Cardiac muscle cell (in vitro differentiated cells and primary cell): ENCODE data around the gene APEH. TPM values are rescaled to one million over a fixed set of nuclear protein-coding genes. Genes with fewer than 3 reads are reported as not detected.
A peak's percentile ranks its signal among the peaks of the same experiment; 100 is the strongest.

Experiments used
- DNase-seq, 2 donors: peaks; one replicate each; pipeline versions ENCODE4 v3.0.0 to v3.0.0-alpha.2; 2010 to 2017; ENCODE audit warnings: low read depth in 1 of 2, low spot score in 1 of 2
- H3K27ac ChIP-seq: fragments of 200-600 bp; sonication (generic); 2 replicates; pipeline ENCODE4 v1.5.1; 2016
- H3K27me3 ChIP-seq: fragments of 200-600 bp; sonication (generic); 2 replicates; pipeline ENCODE4 v1.6.0; 2016; ENCODE audit warnings: control low read depth
- H3K36me3 ChIP-seq: fragments of 200-600 bp; sonication (generic); 2 replicates; pipeline ENCODE4 v1.5.1; 2016; ENCODE audit warnings: control low read depth
- H3K4me1 ChIP-seq: fragments of 200-600 bp; sonication (generic); 2 replicates; pipeline ENCODE4 v1.8.1; 2017; ENCODE audit warnings: low read depth, mild to moderate bottlenecking, mixed run types
- H3K4me3 ChIP-seq: fragments of 200-600 bp; sonication (generic); 2 replicates; pipeline ENCODE4 v1.5.1; 2016; ENCODE audit warnings: mild to moderate bottlenecking
- H3K9me3 ChIP-seq: fragments of 200-600 bp; sonication (generic); 2 replicates; pipeline ENCODE4 v1.5.1; 2017; ENCODE audit warnings: low read depth, mild to moderate bottlenecking, control low read depth
- CTCF ChIP-seq: IDR thresholded peaks from 2 replicates; pipeline ENCODE4 v1.5.1; 2012; ENCODE audit warnings: low read depth, mild to moderate bottlenecking, low read length
- polyA plus RNA-seq: library from polyadenylated mRNA; unstranded; fragments of >200 nt; fragmentation: Nextera tagmentation; extraction: Ambion mirVana; gene quantifications from 2 replicates; pipeline ENCODE4 v1.2.1, GENCODE V29; 2016
- total RNA-seq: library from RNA; depleted of rRNA; stranded (reverse); fragments of >200 nt; gene quantifications from 2 replicates; pipeline ENCODE4 v1.2.3, GENCODE V29; 2016

The APEH gene
- total and polyA plus RNA-seq, 2 experiments from 2014 or later, result 165 to 216 TPM

- Histone ChIP-seq H3K27me3 (no peaks in the 10 kb centered on the region), H3K4me1 (peaks cover 31% of the 10 kb centered on the region), H3K36me3 (no peaks in the 10 kb centered on the region), H3K4me3 (no peak overlapping the region), H3K27ac (peak overlapping the region; percentile 54), H3K9me3 (no peaks in the 10 kb centered on the region)
- DNase-seq, result no peak
- TF ChIP-seq CTCF, result no peak
Observed at GRCh38 chr3:49650177-49650576, 24.0 kb upstream of the APEH start.

- H3K9me3 ChIP-seq, result no peaks in the 10 kb centered on the region
- H3K27ac ChIP-seq, result no peak overlapping the region
- no peak for TF ChIP-seq CTCF
- DNase-seq, result no peak
- H3K27me3 ChIP-seq, result no peaks in the 10 kb centered on the region
- H3K36me3 ChIP-seq, result no peaks in the 10 kb centered on the region
- H3K4me3 ChIP-seq, result no peak overlapping the region
- H3K4me1 ChIP-seq, result peaks cover 31% of the 10 kb centered on the region
Observed at GRCh38 chr3:49650637-49651036, 23.5 kb upstream of the APEH start.

- no peak overlapping the region for H3K4me3 ChIP-seq
- no peaks in the 10 kb centered on the region for H3K9me3 ChIP-seq
- no peaks in the 10 kb centered on the region for H3K27me3 ChIP-seq
- no peaks in the 10 kb centered on the region for H3K36me3 ChIP-seq
- H3K4me1 ChIP-seq, result peaks cover 30% of the 10 kb centered on the region
- H3K27ac ChIP-seq, result no peak overlapping the region
- no peak for TF ChIP-seq CTCF
- no peak for DNase-seq
Observed at GRCh38 chr3:49652218-49652902, 21.8 kb upstream of the APEH start.

- Histone ChIP-seq H3K27ac (no peak overlapping the region), H3K36me3 (no peaks in the 10 kb centered on the region), H3K9me3 (no peaks in the 10 kb centered on the region), H3K4me3 (no peak overlapping the region), H3K4me1 (peaks cover 24% of the 10 kb centered on the region), H3K27me3 (no peaks in the 10 kb centered on the region)
- no peak for DNase-seq
- TF ChIP-seq CTCF, result no peak
Observed at GRCh38 chr3:49652903-49653415, 21.2 kb upstream of the APEH start.

- H3K9me3 ChIP-seq, result no peaks in the 10 kb centered on the region
- no peak for DNase-seq
- no peak overlapping the region for H3K4me3 ChIP-seq
- TF ChIP-seq CTCF, result no peak
- no peaks in the 10 kb centered on the region for H3K36me3 ChIP-seq
- H3K27me3 ChIP-seq, result no peaks in the 10 kb centered on the region
- H3K4me1 ChIP-seq, result peaks cover 17% of the 10 kb centered on the region
- H3K27ac ChIP-seq, result no peak overlapping the region
Observed at GRCh38 chr3:49653621-49654020, 20.5 kb upstream of the APEH start.
